ENCODE data around the gene DCAF5. TPM values are rescaled to one million over a fixed set of nuclear protein-coding genes. Genes with fewer than 3 reads are reported as not detected.

DCAF5 gene
- total RNA-seq, 4 donors from 2014 or later, result 31.8 to 60.0 (median 38.5) TPM

DNA sequence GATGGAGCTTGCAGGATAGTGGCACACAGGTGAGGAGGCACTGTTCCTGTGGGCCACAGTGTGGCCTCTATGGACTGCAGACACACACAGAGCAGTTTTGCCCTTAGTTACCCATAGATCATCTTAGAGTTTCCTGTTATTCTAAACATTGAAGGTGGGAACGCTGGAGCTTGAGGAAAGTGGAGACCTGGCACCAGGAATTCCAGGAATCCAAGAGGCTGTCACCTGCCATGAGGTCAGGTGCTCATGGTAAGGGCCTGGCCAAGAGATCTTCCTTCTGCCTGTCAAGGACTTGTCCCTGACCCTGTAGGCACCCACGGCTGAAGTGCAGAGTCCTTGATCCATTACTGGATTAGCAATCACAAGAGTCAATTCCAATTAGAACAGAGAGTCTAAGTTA, 108.6 kb downstream of the DCAF5 start:
- TF ChIP-seq POLR2A (IDR thresholded peaks at IDR 0.05) (no peak), CTCF (IDR thresholded peaks at IDR 0.05) (no peak)
- no peak overlapping the region for H3K4me3 ChIP-seq (ENCODE audit: low read depth, poor library complexity, severe bottlenecking)
- WGBS, 2 donors, result 76 to 84% methylated on average over 2 of the region's 2 CpGs
- DNase-seq (ENCODE audit: low spot score in 2 of 2), result no peak
- intact Hi-C loops (cut with DNase I; ENCODE audit: low total_unique reads), result no loop called here

DNA sequence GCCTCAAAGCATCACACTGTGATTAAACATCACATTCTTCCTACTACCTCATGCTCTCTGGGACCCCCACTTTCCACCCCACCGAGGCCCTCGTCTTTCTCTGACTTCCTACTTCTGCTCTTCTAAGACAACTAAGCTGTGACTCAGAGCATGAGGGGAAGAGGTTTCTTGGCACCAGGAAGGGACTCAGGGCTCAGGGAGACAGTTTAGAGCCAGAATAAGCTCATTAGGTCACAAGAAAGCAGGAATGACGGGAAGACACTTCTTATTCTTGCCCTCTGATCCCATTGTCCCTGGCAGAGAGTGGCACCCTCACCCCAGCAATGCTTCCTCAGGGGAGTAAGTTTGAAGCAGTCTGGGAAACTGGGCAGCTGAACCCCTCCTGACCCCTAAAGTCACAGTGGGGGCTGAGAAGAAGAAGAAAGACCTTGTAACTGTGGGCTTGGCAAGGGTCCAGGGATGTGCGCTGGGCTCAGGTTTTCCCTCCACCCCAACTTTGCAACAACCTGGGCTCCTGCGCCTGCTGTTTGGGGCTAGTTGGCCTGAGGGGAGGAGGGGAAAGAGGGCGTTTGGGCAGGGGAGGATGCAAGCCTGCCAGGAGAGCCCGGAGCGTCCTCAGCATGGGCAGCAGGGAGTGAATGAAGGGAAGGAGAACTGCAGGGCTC, 109.2 kb downstream of the DCAF5 start:
- WGBS, 2 donors, result 58% methylated on average over 8 of the region's 8 CpGs

GRCh38 chr14:69042787-69043444, 110.0 kb downstream of the DCAF5 start:
- WGBS, 2 donors, result 39 to 40% methylated on average over 10 of the region's 10 CpGs
- peak; percentile 52 to 89 for DNase-seq (ENCODE audit: low spot score in 2 of 2)
- TF ChIP-seq CTCF (IDR thresholded peaks at IDR 0.05) (no peak), POLR2A (IDR thresholded peaks at IDR 0.05) (no peak)
- no peak overlapping the region for H3K4me3 ChIP-seq (ENCODE audit: low read depth, poor library complexity, severe bottlenecking)
- intact Hi-C loops (cut with DNase I; ENCODE audit: low total_unique reads), result no loop called here

More for the DNA sequence above, 109.2 kb downstream of the DCAF5 start:
- TF ChIP-seq POLR2A (IDR thresholded peaks at IDR 0.05) (no peak), CTCF (IDR thresholded peaks at IDR 0.05) (no peak)
- H3K4me3 ChIP-seq (ENCODE audit: low read depth, poor library complexity, severe bottlenecking), result no peak overlapping the region
- intact Hi-C loops (cut with DNase I; ENCODE audit: low total_unique reads), result no loop called here
- DNase-seq (ENCODE audit: low spot score in 2 of 2), result no peak

DNA sequence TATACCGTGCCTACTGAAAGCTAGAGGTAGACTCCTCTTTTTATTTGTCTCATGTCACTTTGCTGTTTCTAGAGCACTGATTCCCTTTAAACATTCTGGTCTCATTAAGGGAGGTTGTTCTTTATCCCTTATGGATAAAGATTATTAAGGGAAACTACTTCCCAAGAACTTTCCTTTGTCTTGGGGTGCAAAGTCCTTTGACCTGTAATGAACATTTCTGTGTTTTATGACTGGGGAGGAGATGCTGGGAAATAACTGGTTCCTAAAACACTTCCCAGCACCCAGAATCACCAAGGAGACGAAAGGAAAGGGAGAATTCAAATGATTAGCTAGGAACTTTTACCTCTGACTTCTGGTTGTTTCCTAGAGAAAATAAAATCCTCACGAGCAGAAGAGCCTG, 110.6 kb downstream of the DCAF5 start:
- WGBS, 2 donors, result 17 to 43% methylated on average over 3 of the region's 3 CpGs

DNA sequence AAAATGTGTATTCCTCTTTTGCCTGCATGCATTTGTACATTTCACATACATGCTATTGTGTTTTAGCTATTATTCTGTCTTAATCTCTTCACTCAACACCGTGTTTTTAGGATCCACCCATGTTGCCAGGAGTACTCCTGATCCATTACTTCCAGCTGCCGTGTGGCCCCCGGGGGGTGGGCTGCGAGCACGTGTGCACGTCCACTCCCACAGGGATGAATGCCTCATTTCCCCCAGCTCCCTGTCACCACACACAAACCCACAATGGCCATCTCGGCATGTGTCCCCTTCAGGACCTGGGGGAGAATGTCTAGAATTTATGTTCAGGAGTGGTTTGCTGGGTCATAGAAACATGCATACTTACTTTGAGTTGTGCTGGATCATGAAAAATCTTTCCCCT, 111.1 kb downstream of the DCAF5 start:
- 48 to 49% methylated on average over 7 of the region's 7 CpGs for WGBS, 2 donors
- no peak overlapping the region for H3K4me3 ChIP-seq (ENCODE audit: low read depth, poor library complexity, severe bottlenecking)
- no peak for DNase-seq (ENCODE audit: low spot score in 2 of 2)
- TF ChIP-seq CTCF (IDR thresholded peaks at IDR 0.05), result no peak
- TF ChIP-seq POLR2A (IDR thresholded peaks at IDR 0.05), result no peak
- intact Hi-C loops (cut with DNase I; ENCODE audit: low total_unique reads), result no loop called here

More for the DNA sequence above, 110.6 kb downstream of the DCAF5 start:
- TF ChIP-seq CTCF (IDR thresholded peaks at IDR 0.05), result no peak
- no peak for TF ChIP-seq POLR2A (IDR thresholded peaks at IDR 0.05)
- H3K4me3 ChIP-seq (ENCODE audit: low read depth, poor library complexity, severe bottlenecking), result no peak overlapping the region
- DNase-seq (ENCODE audit: low spot score in 2 of 2), result no peak
- intact Hi-C loops (cut with DNase I; ENCODE audit: low total_unique reads), result no loop called here
